Naive thymus-derived CD4-positive, alpha-beta T cell (primary cell): ENCODE data around the gene CADPS. TPM values are rescaled to one million over a fixed set of nuclear protein-coding genes. Genes with fewer than 3 reads are reported as not detected.

Experiments used
- ATAC-seq: fragments of 150-1000 bp; cut with Tn5 transposase; 2 replicates; pipeline ENCODE4 v1.10.0; 2021; ENCODE audit warnings: mild to moderate bottlenecking, moderate library complexity
- CTCF ChIA-PET: fragments of 350-600 bp; sonication (Branson Sonifier 250); formaldehyde crosslinking; loops from one replicate; lab custom pipeline; 2021; ENCODE audit warnings: antibody characterized with exemption; lab: Charles Lee
- POLR2A ChIA-PET: fragments of 350-600 bp; sonication (Branson Sonifier 250); formaldehyde crosslinking; loops from one replicate; lab custom pipeline; 2021; ENCODE audit warnings: antibody characterized with exemption, inconsistent platforms; lab: Charles Lee
- DNase-seq, 9 donors: peaks; one replicate each; pipeline versions ENCODE4 v3.0.0 to v3.0.0-alpha.2; 2020 to 2022; ENCODE audit warnings: mixed read lengths in 1 of 9
- H3K27ac ChIP-seq: one replicate; pipeline ENCODE4 v1.7.0; 2013; ENCODE audit warnings: mild to moderate bottlenecking, low read depth, low read length, moderate library complexity
- H3K27me3 ChIP-seq, 2 donors: one replicate each; pipeline ENCODE4 v1.7.0; 2013; ENCODE audit warnings: low read length in 2 of 2, mild to moderate bottlenecking in 2 of 2, moderate library complexity in 2 of 2; ENCODE audit not compliant: control insufficient read depth in 2 of 2, insufficient read depth in 2 of 2
- H3K36me3 ChIP-seq, 3 experiments: 1 replicate in 2 of 3; 2 replicates in 1 of 3; pipeline ENCODE4 v1.7.0; 2013; ENCODE audit warnings: low read length in 3 of 3, mild to moderate bottlenecking in 3 of 3, moderate library complexity in 1 of 3; ENCODE audit not compliant: insufficient read depth in 3 of 3, control insufficient read depth in 2 of 3
- H3K4me1 ChIP-seq, 2 donors: one replicate each; pipeline ENCODE4 v1.7.0; 2013; ENCODE audit warnings: low read length in 2 of 2, mild to moderate bottlenecking in 2 of 2, moderate library complexity in 1 of 2; ENCODE audit not compliant: control insufficient read depth in 2 of 2, insufficient read depth in 2 of 2
- H3K4me3 ChIP-seq: 2 replicates; pipeline ENCODE4 v1.7.0; 2013; ENCODE audit warnings: mild to moderate bottlenecking, low read length
- H3K9me3 ChIP-seq, 3 experiments: 1 replicate in 2 of 3; 2 replicates in 1 of 3; pipeline ENCODE4 v1.7.0; 2013; ENCODE audit warnings: low read length in 3 of 3; ENCODE audit not compliant: control insufficient read depth in 2 of 3
- H3K27ac Mint-ChIP-seq, 9 donors: one replicate each; pipeline ENCODE4 v1.8.0; 2020 to 2022; ENCODE audit warnings: mixed read lengths in 9 of 9, mild to moderate bottlenecking in 8 of 9, moderate library complexity in 5 of 9, inconsistent platforms in 2 of 9
- H3K27me3 Mint-ChIP-seq, 5 donors: one replicate each; pipeline ENCODE4 v1.8.0; 2021 to 2022; ENCODE audit warnings: mixed read lengths in 5 of 5, mild to moderate bottlenecking in 1 of 5
- H3K36me3 Mint-ChIP-seq, 5 donors: one replicate each; pipeline ENCODE4 v1.8.0; 2020 to 2022; ENCODE audit warnings: mixed read lengths in 5 of 5, mild to moderate bottlenecking in 3 of 5, inconsistent platforms in 1 of 5
- H3K4me1 Mint-ChIP-seq, 7 donors: one replicate each; pipeline ENCODE4 v1.8.0; 2020 to 2022; ENCODE audit warnings: mixed read lengths in 7 of 7, mild to moderate bottlenecking in 3 of 7, inconsistent platforms in 1 of 7
- H3K4me3 Mint-ChIP-seq, 10 donors: one replicate each; pipeline ENCODE4 v1.8.0; 2020 to 2022; ENCODE audit warnings: mild to moderate bottlenecking in 10 of 10, mixed read lengths in 10 of 10, moderate library complexity in 6 of 10, inconsistent platforms in 2 of 10
- H3K9me3 Mint-ChIP-seq, 11 donors: one replicate each; pipeline ENCODE4 v1.8.0; 2020 to 2022; ENCODE audit warnings: mixed read lengths in 11 of 11, mild to moderate bottlenecking in 4 of 11, inconsistent platforms in 1 of 11, moderate library complexity in 1 of 11
- intact Hi-C, 2 donors: fragments of 100-400 bp; cut with micrococcal nuclease; formaldehyde crosslinking; loops; one replicate each; pipeline ENCODE4 v1.15.1; 2023
- polyA plus RNA-seq, 2 donors: library from polyadenylated mRNA; unstranded; fragments of 300-500 nt; fragmentation: Illumina TruSeq; gene quantifications; one replicate each; pipeline ENCODE4 v1.2.3, GENCODE V29; 2021
- total RNA-seq, 6 experiments: library from RNA in 5 of 6; stranded (reverse) in 5 of 6; gene quantifications; 1 replicate in 5 of 6; 2 replicates in 1 of 6; pipeline ENCODE4 v1.2.3 and lab custom pipeline; 2021 to 2026

Gene CADPS
- total and polyA plus RNA-seq, 7 experiments from 2014 or later = not detected

GRCh38 chr3:62632510-62633294, 242.5 kb downstream of the CADPS start:
- no peak overlapping the region for H3K27ac Mint-ChIP-seq
- POLR2A ChIA-PET = no interaction called here
- no peak overlapping the region for H3K4me3 Mint-ChIP-seq

DNA sequence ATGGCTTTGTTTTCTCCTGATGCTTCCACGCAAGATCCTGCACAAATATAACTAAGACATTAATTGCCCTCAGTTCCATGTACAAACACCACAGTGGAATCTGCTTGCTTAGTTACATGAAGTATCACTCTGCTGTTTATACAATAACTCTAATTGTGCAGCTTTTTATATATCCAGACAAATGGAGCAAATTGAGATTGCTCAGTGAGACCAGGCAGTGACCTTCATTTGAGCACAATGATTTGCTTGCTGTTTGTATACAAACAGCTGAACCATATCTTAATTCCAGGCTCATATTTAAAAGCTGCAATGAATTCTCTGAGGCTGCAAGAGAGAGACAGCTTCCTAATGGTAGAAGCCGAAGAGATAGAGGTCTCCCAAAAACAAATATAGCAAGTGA, 243.7 kb downstream of the CADPS start:
- Mint-ChIP-seq H3K36me3 (no peaks in the 10 kb centered on the region), H3K4me3 (no peak overlapping the region), H3K27me3 (peaks cover 2 to 16% (median 5%) of the 10 kb centered on the region in 5 donors), H3K9me3 (peaks cover 0 to 6% (median 0%) of the 10 kb centered on the region in 11 donors), H3K4me1 (no peaks in the 10 kb centered on the region), H3K27ac (no peak overlapping the region)
- no peaks in the 10 kb centered on the region for H3K36me3 ChIP-seq
- ATAC-seq (no peak), DNase-seq (no peak)
- no peaks in the 10 kb centered on the region for H3K27me3 ChIP-seq
- H3K9me3 ChIP-seq = no peaks in the 10 kb centered on the region
- H3K4me3 ChIP-seq = no peak overlapping the region
- CTCF ChIA-PET = no interaction called here
- intact Hi-C loops = no loop called here
- POLR2A ChIA-PET = no interaction called here
- H3K4me1 ChIP-seq = no peaks in the 10 kb centered on the region
- no peak overlapping the region for H3K27ac ChIP-seq

More at GRCh38 chr3:62632510-62633294, 242.5 kb downstream of the CADPS start:
- DNase-seq (no peak), ATAC-seq (no peak)
- H3K4me1 ChIP-seq = no peaks in the 10 kb centered on the region
- no peaks in the 10 kb centered on the region for H3K36me3 ChIP-seq
- no peaks in the 10 kb centered on the region for H3K36me3 Mint-ChIP-seq
- no peak overlapping the region for H3K27ac ChIP-seq
- H3K27me3 Mint-ChIP-seq = peaks cover 0 to 14% (median 4%) of the 10 kb centered on the region in 5 donors
- CTCF ChIA-PET = no interaction called here
- intact Hi-C loops = no loop called here
- no peaks in the 10 kb centered on the region for H3K27me3 ChIP-seq
- H3K9me3 ChIP-seq = no peaks in the 10 kb centered on the region
- H3K4me1 Mint-ChIP-seq = no peaks in the 10 kb centered on the region
- H3K9me3 Mint-ChIP-seq = peaks cover 0 to 6% (median 0%) of the 10 kb centered on the region in 11 donors
- H3K4me3 ChIP-seq = no peak overlapping the region

GRCh38 chr3:62630664-62631063, 244.6 kb downstream of the CADPS start:
- no peak for ATAC-seq
- H3K4me3 Mint-ChIP-seq = no peak overlapping the region
- H3K4me3 ChIP-seq = no peak overlapping the region
- H3K36me3 ChIP-seq = no peaks in the 10 kb centered on the region
- peaks cover 0 to 6% (median 0%) of the 10 kb centered on the region in 11 donors for H3K9me3 Mint-ChIP-seq
- no peaks in the 10 kb centered on the region for H3K9me3 ChIP-seq
- H3K4me1 ChIP-seq = no peaks in the 10 kb centered on the region
- H3K27me3 Mint-ChIP-seq = peaks cover 5 to 21% (median 8%) of the 10 kb centered on the region in 5 donors
- CTCF ChIA-PET = no interaction called here
- no peaks in the 10 kb centered on the region for H3K36me3 Mint-ChIP-seq
- no peaks in the 10 kb centered on the region for H3K4me1 Mint-ChIP-seq
- POLR2A ChIA-PET = no interaction called here
- no peaks in the 10 kb centered on the region for H3K27me3 ChIP-seq
- H3K27ac Mint-ChIP-seq = no peak overlapping the region
- DNase-seq = no peak
- intact Hi-C loops = no loop called here
- no peak overlapping the region for H3K27ac ChIP-seq

GRCh38 chr3:62625268-62625667, 249.9 kb downstream of the CADPS start:
- intact Hi-C loops = no loop called here
- H3K27me3 Mint-ChIP-seq = peaks cover 3 to 31% (median 13%) of the 10 kb centered on the region in 5 donors
- no peaks in the 10 kb centered on the region for H3K4me1 Mint-ChIP-seq
- ATAC-seq (no peak), DNase-seq (no peak)
- CTCF ChIA-PET = no interaction called here
- no peaks in the 10 kb centered on the region for H3K9me3 ChIP-seq
- H3K4me1 ChIP-seq = no peaks in the 10 kb centered on the region
- H3K27ac ChIP-seq = no peak overlapping the region
- no peaks in the 10 kb centered on the region for H3K27me3 ChIP-seq
- H3K4me3 Mint-ChIP-seq = no peak overlapping the region
- POLR2A ChIA-PET = no interaction called here
- H3K27ac Mint-ChIP-seq = no peak overlapping the region
- H3K4me3 ChIP-seq = no peak overlapping the region
- no peaks in the 10 kb centered on the region for H3K36me3 ChIP-seq
- H3K36me3 Mint-ChIP-seq = no peaks in the 10 kb centered on the region
- H3K9me3 Mint-ChIP-seq = peaks cover 0 to 6% (median 0%) of the 10 kb centered on the region in 11 donors

GRCh38 chr3:62624185-62624584, 251.0 kb downstream of the CADPS start:
- POLR2A ChIA-PET = interaction anchor here (0.6 kb wide), 1 partner anchor 1455 kb away, joined by 3 read pairs; no protein-coding TSS in a partner anchor

DNA sequence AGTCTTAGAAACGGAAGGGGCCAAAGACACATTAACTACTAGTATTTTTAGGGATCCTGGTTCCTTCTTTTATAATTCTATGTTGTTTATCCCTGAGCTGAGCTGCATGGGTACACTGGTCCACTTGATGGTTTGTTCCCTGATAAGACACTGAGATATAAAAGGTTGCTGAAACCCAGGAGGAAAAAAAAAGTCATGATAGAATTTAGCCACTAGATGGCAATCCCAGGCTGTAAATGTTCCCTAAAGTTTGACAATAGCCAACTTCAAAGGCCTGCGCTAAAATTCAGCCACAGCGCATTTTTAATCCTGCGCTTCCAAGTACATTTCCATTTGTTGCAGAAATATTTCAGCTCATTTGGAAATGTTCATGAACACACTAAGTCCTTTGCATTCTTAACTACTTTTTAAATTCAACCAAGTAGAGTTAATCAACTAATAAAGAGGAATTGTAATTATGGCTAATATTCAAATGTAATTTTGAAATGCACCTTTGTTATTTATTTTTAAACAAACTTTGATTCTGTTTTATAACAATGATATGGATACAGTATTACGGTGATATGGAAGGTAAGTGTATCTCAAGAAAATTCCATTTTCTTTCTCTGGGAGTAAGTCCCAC, 252.6 kb downstream of the CADPS start:
- POLR2A ChIA-PET = no interaction called here

More at GRCh38 chr3:62624185-62624584, 251.0 kb downstream of the CADPS start:
- Histone ChIP-seq H3K4me3 (no peak overlapping the region), H3K27me3 (no peaks in the 10 kb centered on the region), H3K36me3 (no peaks in the 10 kb centered on the region), H3K27ac (no peak overlapping the region), H3K9me3 (no peaks in the 10 kb centered on the region), H3K4me1 (no peaks in the 10 kb centered on the region)
- Mint-ChIP-seq H3K27me3 (peaks cover 3 to 24% (median 13%) of the 10 kb centered on the region in 5 donors), H3K4me1 (no peaks in the 10 kb centered on the region), H3K36me3 (no peaks in the 10 kb centered on the region), H3K9me3 (no peaks in the 10 kb centered on the region), H3K27ac (no peak overlapping the region), H3K4me3 (no peak overlapping the region)
- ATAC-seq (no peak), DNase-seq (no peak)
- intact Hi-C loops = loop anchor here (5.0 kb wide), 2 partner anchors 608 to 1858 kb away; no protein-coding TSS in a partner anchor
- CTCF ChIA-PET = no interaction called here

More for the DNA sequence above, 252.6 kb downstream of the CADPS start:
- intact Hi-C loops = loop anchor here (5.0 kb wide), 2 partner anchors 610 to 1860 kb away; no protein-coding TSS in a partner anchor
- Mint-ChIP-seq H3K27me3 (peaks cover 3 to 26% (median 11%) of the 10 kb centered on the region in 5 donors), H3K4me3 (no peak overlapping the region), H3K4me1 (no peaks in the 10 kb centered on the region), H3K9me3 (no peaks in the 10 kb centered on the region), H3K36me3 (no peaks in the 10 kb centered on the region), H3K27ac (no peak overlapping the region)
- no peaks in the 10 kb centered on the region for H3K4me1 ChIP-seq
- CTCF ChIA-PET = no interaction called here
- DNase-seq (peak in 1 of 9 donors; percentile 3), ATAC-seq (no peak)
- no peaks in the 10 kb centered on the region for H3K36me3 ChIP-seq
- no peak overlapping the region for H3K27ac ChIP-seq
- no peaks in the 10 kb centered on the region for H3K27me3 ChIP-seq
- no peaks in the 10 kb centered on the region for H3K9me3 ChIP-seq
- no peak overlapping the region for H3K4me3 ChIP-seq
